SW 1271 (cell line): Measurements from ENCODE around the gene DSG2.
A peak's percentile ranks its signal among the peaks of the same experiment; 100 is the strongest.

Experiments used
- DNase-seq, 2 experiments: peaks; one replicate each; lab custom pipeline; 2025; lab: John Stamatoyannopoulos, UW

Gene DSG2

GRCh38 chr18:31555971-31556747, 58.2 kb downstream of the DSG2 start:
- DNase-seq = peak in 1 of 2 experiments; percentile 59

DNA sequence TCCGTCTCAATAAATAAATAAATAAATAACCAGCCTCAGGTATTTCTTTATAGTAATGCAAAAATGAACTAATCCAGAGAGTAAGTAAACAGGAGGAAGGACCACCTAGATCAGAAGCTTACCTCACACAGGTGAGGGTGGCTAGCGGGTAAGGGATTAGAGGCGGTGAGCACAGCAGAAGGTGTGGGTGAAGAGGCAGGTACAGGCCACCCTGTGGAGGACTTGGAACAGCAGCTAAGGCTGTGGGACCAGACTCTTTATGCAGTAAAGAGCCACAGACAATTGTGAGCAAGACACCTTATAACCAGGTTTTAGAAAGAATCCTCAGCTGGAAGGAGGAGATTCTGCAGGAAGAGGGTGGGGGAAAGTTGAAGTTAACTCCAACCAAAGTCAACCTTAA, 59.5 kb downstream of the DSG2 start:
- DNase-seq = no peak

DNA sequence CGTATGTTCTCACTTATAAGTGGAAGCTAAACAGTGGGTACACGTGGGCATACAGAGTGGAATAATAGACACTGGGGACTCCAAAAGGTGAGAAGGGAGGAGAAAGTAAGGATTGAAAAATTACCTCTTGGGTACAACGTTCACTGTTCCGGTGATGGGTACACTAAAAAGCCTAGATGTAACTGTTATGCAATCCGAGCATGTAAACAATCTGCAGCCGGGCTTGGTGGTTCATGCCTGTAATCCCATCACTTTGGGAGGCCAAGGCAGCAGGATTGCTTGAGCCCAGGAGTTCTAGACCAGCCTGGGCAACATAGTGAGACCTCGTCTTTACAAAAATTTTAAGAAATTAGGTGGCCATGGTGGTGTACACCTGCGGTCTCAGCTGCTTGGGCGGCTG, 60.6 kb downstream of the DSG2 start:
- no peak for DNase-seq

DNA sequence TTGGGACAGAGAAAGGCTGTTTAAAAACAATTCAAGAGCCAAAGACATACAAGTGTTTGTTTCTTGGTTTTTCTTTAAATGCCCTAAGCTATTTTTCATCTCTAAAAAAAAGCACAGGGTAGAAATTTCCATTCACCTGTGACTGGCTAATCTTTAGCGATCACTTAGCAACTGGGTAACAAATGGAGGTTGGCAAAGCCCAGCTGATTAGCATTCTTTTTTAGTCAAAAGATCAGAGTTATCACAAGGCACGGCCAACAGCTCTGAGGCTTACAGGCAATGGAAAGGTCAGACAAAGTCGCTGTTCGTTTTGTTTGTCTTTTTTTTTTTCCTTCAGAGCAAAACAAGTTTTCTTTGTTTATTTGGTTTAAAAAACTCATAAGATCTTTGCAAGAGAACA, 64.7 kb downstream of the DSG2 start:
- no peak for DNase-seq

DNA sequence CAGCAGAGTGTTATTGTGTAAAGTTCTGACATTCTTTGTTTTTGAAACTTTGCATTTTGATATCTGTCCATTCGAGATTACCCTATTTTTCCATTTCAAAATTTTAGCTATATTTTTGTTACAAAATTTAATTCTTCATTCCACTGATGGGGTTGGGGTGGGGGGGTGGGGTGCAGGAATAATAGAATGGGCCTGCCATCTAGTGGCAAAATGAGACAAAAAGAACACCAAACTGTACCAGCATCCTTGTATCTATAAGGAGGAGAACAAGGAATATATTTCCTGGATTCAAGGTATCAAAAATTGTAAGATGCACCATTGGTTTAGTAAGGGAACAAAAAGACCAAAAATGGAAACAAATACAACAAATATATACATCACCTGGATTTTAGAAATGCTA, 65.8 kb downstream of the DSG2 start:
- DNase-seq = peak in 1 of 2 experiments; percentile 2

- no peak for DNase-seq
Observed at GRCh38 chr18:31565345-31565744, 67.4 kb downstream of the DSG2 start.

DNA sequence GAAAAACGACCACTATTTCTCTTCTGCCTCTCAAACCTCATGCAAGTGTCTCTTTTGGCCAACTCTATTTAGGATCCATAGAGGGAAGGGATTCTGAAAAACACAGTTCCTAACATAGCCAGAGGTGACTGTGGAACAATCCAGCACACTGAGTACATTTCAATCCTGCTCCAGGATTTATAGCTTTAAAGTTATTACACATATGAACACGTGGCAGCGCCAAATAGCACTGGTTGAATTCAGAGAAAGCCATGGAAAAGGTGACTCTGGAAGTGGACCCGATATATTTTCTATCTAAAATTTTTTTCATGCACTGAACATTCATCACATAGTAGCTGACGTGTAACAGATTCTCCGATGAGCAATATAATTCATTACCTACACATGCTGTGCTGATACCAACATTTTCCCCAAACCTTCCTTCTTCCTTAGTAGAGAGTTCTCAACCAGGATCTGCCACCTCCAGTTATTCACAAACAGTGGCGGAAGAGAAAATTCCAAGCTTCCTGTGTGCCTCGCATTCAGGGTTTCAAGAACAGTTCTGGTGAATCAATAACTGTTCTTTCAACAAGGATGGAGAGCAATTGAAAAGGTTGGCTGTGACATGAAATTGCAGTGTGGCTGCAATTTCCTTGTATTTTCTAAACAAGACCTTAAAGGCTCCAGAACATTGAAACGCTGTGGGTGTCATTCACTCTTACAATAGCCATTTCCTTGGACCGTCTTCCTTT, 68.0 kb downstream of the DSG2 start:
- DNase-seq = no peak

GRCh38 chr18:31566576-31567306, 68.8 kb downstream of the DSG2 start:
- no peak for DNase-seq

GRCh38 chr18:31572368-31572767, 74.4 kb downstream of the DSG2 start:
- DNase-seq = no peak

GRCh38 chr18:31573051-31573450, 75.1 kb downstream of the DSG2 start:
- no peak for DNase-seq

GRCh38 chr18:31574359-31574758, 76.4 kb downstream of the DSG2 start:
- no peak for DNase-seq

DNA sequence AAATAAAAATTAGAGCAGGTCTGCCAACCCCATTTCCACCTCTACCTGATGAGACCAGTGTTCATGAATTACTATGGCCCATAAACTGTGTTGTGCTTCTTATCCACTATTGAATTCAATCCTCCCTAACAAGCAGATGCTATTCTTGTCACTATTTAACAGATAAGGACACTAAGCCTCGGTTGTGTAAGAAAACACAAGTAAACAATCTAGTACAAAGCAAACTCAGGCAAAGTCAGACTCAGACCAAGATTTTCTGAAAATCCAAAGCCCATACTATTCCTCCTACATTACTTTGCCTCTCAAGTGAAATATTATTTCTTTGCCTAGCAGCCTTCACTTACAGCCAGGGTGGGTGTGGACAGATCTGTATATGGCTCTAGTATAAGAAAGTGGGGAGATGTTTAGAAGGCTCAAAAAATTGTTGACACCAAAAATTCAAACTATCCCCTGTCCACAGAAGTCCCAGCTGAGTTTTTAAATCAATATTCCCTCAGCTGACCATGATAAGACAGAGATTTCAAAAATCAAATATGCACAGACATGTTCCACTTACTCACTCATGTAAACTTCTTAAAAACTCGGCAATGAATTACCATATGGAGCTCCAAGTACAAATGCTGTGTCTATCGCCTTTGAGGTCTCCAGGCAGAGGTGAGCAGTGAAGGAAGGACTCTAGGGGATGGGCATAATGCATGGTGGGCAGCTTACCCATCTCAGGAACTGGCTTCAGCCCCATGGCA, 77.7 kb downstream of the DSG2 start:
- no peak for DNase-seq

GRCh38 chr18:31576670-31577069, 78.7 kb downstream of the DSG2 start:
- no peak for DNase-seq

DNA sequence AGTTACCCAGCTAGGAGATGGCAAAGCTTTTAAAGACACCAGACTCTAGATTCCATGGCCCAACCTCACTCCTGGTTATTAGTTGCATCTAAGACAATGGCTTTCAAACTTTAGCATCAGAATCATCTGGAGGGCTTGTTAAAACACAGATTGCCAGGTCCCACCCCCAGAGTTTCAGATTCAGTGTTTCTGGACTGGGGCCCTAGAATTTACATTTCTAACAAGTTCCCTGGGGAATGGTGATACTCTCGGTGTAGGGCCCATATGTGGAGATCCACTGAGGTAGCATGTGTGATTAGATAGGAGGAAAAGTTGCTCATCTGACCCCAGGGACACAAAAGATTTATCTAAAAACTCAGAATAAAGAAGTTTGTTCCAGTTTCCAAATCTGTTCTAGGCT, 79.2 kb downstream of the DSG2 start:
- DNase-seq = no peak

DNA sequence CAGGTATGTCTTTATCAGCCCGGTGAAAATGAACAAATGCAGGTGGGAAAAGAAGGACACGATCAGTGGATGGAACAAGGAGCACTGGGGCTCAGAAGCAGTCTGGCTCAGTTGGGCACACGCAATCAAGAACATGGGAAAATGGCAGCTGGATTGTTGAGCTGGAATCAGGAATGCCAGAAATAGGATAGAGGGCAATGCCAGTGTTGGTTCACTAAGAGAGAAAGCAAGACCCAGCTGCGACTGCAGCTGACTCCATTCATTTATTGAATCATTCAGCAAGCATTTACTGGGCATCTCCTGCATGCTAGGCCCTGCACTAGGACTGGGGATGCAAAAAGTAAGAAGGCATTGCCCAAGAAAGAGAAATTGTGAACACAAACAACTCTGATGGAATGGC, 80.1 kb downstream of the DSG2 start:
- DNase-seq = no peak

GRCh38 chr18:31579375-31579774, 81.4 kb downstream of the DSG2 start:
- DNase-seq = no peak

- peak in 1 of 2 experiments; percentile 9 for DNase-seq
Observed at GRCh38 chr18:31581498-31582197, 83.7 kb downstream of the DSG2 start.

DNA sequence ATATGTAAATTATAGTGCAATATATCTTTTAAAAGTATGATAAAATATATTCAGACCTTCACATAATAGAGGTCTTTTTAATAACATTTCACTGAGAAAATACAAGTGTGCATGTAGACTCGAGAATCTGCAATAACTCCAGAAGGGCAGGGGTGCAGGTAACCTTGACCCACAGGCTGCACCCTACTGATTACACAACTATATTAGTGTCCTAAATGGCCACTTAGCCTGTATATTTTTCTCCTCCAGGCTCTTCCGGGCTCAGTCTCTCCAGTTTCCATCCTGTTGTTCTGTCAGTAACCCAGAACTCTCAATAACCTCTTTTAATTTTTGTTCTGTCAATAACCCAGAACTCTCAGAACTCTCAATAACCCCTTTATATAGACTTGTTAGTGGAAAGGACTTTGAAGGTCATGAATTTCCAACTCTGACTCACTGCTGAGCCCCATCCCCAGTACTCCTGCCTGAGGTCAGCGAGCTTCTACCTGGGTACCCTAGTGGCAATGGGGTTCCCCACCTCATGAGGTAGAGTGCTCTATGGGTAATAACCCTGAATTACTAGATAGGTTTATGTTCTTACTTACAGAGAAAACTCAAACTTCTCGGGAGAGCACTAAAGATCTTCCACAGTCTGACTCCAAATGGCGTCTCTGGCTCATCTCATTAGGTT, 85.3 kb downstream of the DSG2 start:
- DNase-seq = no peak

GRCh38 chr18:31585991-31586390, 88.0 kb downstream of the DSG2 start:
- no peak for DNase-seq

- no peak for DNase-seq
Observed at GRCh38 chr18:31586616-31587015, 88.6 kb downstream of the DSG2 start.

DNA sequence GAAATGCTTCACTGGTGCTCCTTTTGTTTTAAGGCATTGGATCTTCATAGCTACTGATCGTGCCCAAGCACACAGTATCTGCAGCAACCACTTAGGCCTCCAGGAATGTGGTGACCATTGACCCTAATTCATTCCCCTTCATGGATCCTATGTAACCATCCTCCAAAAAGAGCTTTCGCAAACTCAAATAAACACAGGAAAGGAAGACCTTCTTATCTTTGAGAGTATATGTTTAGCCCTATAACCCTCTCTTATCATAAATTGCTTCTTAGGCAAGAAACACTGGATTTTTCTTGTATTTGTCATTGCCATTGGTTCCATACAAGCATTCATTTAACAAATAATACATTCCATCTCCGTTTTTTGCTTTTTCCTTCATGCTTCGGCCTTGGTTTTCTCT, 89.6 kb downstream of the DSG2 start:
- no peak for DNase-seq
